ENCODE data around the gene GCK. TPM values are rescaled to one million over a fixed set of nuclear protein-coding genes. Genes with fewer than 3 reads are reported as not detected.
"Not testable (repeated sequence)": the region's sequence is repeated elsewhere in the genome, so short reads cannot be mapped to it uniquely, and the experiment has no call there.

The GCK gene
- total RNA-seq, 1 donor from 2014 or later = 43.9 TPM

- H3K27ac Mint-ChIP-seq (ENCODE audit: unreplicated experiment) = peak overlapping the region; percentile 11
- peaks cover 2% of the 10 kb centered on the region for H3K27me3 Mint-ChIP-seq (ENCODE audit: unreplicated experiment)
- no peak for DNase-seq
- TF ChIP-seq CTCF (IDR thresholded peaks at IDR 0.05; ENCODE audit: partially characterized antibody, unreplicated experiment) = no peak
- no peaks in the 10 kb centered on the region for H3K36me3 Mint-ChIP-seq (ENCODE audit: unreplicated experiment)
- H3K9me3 Mint-ChIP-seq (ENCODE audit: unreplicated experiment) = peaks cover 2% of the 10 kb centered on the region
- peaks cover 6% of the 10 kb centered on the region for H3K4me1 Mint-ChIP-seq (ENCODE audit: low read depth, unreplicated experiment)
- H3K4me3 Mint-ChIP-seq (ENCODE audit: unreplicated experiment) = no peak overlapping the region
Observed at GRCh38 chr7:44210107-44210506, 20.9 kb upstream of the GCK start.

- TF ChIP-seq CTCF (IDR thresholded peaks at IDR 0.05; ENCODE audit: partially characterized antibody, unreplicated experiment) = no peak
Observed at GRCh38 chr7:44208085-44208484, 18.8 kb upstream of the GCK start.

GRCh38 chr7:44206008-44206407 lies 16.8 kb upstream of the GCK start:
- Mint-ChIP-seq H3K9me3 (ENCODE audit: unreplicated experiment) (no peaks in the 10 kb centered on the region), H3K27ac (ENCODE audit: unreplicated experiment) (no peak overlapping the region), H3K4me1 (ENCODE audit: low read depth, unreplicated experiment) (peaks cover 17% of the 10 kb centered on the region), H3K4me3 (ENCODE audit: unreplicated experiment) (no peak overlapping the region), H3K27me3 (ENCODE audit: unreplicated experiment) (peaks cover 2% of the 10 kb centered on the region), H3K36me3 (ENCODE audit: unreplicated experiment) (no peaks in the 10 kb centered on the region)
- TF ChIP-seq CTCF (IDR thresholded peaks at IDR 0.05; ENCODE audit: partially characterized antibody, unreplicated experiment) = no peak
- no peak for DNase-seq

More at GRCh38 chr7:44208085-44208484, 18.8 kb upstream of the GCK start:
- Mint-ChIP-seq H3K9me3 (ENCODE audit: unreplicated experiment) (peaks cover 2% of the 10 kb centered on the region), H3K27me3 (ENCODE audit: unreplicated experiment) (peaks cover 5% of the 10 kb centered on the region), H3K4me1 (ENCODE audit: low read depth, unreplicated experiment) (peaks cover 9% of the 10 kb centered on the region), H3K36me3 (ENCODE audit: unreplicated experiment) (no peaks in the 10 kb centered on the region), H3K4me3 (ENCODE audit: unreplicated experiment) (no peak overlapping the region), H3K27ac (ENCODE audit: unreplicated experiment) (no peak overlapping the region)
- no peak for DNase-seq

GRCh38 chr7:44201813-44202212 lies 12.6 kb upstream of the GCK start:
- peaks cover 17% of the 10 kb centered on the region for H3K4me1 Mint-ChIP-seq (ENCODE audit: low read depth, unreplicated experiment)
- DNase-seq = no peak
- peak overlapping the region; percentile 79 for H3K27ac Mint-ChIP-seq (ENCODE audit: unreplicated experiment)
- H3K4me3 Mint-ChIP-seq (ENCODE audit: unreplicated experiment) = peak overlapping the region; percentile 94
- TF ChIP-seq CTCF (IDR thresholded peaks at IDR 0.05; ENCODE audit: partially characterized antibody, unreplicated experiment) = no peak
- no peaks in the 10 kb centered on the region for H3K36me3 Mint-ChIP-seq (ENCODE audit: unreplicated experiment)
- peaks cover 2% of the 10 kb centered on the region for H3K27me3 Mint-ChIP-seq (ENCODE audit: unreplicated experiment)
- H3K9me3 Mint-ChIP-seq (ENCODE audit: unreplicated experiment) = no peaks in the 10 kb centered on the region

GRCh38 chr7:44200699-44201461 lies 11.6 kb upstream of the GCK start, which contains the start of gene YKT6:
Gene YKT6 (plus strand): TSS chr7:44200978. CDS start chr7:44201136, 158 bp downstream.
- Mint-ChIP-seq H3K9me3 (ENCODE audit: unreplicated experiment) (no peaks in the 10 kb centered on the region), H3K27me3 (ENCODE audit: unreplicated experiment) (peaks cover 2% of the 10 kb centered on the region), H3K4me1 (ENCODE audit: low read depth, unreplicated experiment) (peaks cover 23% of the 10 kb centered on the region), H3K27ac (ENCODE audit: unreplicated experiment) (peak within 1 kb of the TSS; percentile 79), H3K4me3 (ENCODE audit: unreplicated experiment) (peak within 1 kb of the TSS; percentile 94), H3K36me3 (ENCODE audit: unreplicated experiment) (no peaks in the 10 kb centered on the region)
- peak; percentile 52 for TF ChIP-seq CTCF (IDR thresholded peaks at IDR 0.05; ENCODE audit: partially characterized antibody, unreplicated experiment)
- DNase-seq = peak; percentile 90

GRCh38 chr7:44200163-44200562 lies 10.9 kb upstream of the GCK start:
- not testable (repeated sequence) for H3K4me3 Mint-ChIP-seq (ENCODE audit: unreplicated experiment); DNase-seq; H3K27me3 Mint-ChIP-seq (ENCODE audit: unreplicated experiment); H3K27ac Mint-ChIP-seq (ENCODE audit: unreplicated experiment); H3K9me3 Mint-ChIP-seq (ENCODE audit: unreplicated experiment); H3K36me3 Mint-ChIP-seq (ENCODE audit: unreplicated experiment)
- peaks cover 29% of the 10 kb centered on the region for H3K4me1 Mint-ChIP-seq (ENCODE audit: low read depth, unreplicated experiment)

Data from glutamatergic neuron (in vitro differentiated cells).